ENCODE data around the gene ZSWIM6.

DNA sequence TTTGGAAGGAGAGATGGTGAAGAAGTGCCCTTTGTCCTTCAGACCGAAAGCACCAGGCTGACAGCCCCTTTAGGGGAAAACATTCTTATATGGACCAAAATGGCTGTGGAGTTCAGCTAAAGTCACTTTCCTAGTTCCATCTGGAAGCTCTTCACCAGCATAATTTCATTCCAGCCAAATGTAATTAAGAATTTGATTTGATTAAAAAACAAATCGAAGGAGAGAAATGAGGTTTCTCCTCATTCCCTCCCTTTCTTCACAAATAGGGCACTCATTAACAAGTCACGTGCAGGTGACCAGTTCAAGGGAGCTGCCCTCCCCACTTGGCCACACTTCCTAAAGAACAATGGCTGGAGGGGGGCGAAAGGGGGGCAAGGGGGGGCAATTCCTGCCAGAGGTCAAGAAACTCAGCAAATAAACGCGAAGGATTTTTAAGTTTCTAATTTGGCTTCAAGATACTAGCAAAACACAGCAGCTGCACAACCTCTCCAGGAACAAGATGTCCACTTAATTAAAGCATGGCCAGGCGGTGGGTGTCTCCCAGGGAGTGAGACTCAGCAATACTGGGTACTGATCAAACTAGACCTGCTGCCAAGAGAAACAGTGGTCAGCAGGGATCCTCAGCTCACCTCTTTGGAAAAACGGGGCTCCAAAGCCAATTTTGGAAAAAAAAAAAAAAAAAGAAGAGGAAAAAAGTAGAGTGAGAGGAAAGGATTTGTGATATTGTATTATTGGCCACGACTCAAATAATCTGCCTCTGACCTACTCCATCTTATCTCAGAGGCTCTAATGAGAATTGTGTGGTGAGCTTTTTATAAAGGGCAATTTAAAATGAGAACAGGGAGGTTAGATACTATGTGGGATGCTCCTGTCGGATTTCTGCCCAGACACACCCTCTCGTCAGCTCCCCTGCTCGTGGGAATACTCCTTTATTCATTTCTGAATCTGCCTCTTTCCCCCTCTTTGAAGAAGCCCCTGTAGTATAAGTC is 254.3 kb downstream of the ZSWIM6 start:
- TF ChIP-seq, protein P1, sequence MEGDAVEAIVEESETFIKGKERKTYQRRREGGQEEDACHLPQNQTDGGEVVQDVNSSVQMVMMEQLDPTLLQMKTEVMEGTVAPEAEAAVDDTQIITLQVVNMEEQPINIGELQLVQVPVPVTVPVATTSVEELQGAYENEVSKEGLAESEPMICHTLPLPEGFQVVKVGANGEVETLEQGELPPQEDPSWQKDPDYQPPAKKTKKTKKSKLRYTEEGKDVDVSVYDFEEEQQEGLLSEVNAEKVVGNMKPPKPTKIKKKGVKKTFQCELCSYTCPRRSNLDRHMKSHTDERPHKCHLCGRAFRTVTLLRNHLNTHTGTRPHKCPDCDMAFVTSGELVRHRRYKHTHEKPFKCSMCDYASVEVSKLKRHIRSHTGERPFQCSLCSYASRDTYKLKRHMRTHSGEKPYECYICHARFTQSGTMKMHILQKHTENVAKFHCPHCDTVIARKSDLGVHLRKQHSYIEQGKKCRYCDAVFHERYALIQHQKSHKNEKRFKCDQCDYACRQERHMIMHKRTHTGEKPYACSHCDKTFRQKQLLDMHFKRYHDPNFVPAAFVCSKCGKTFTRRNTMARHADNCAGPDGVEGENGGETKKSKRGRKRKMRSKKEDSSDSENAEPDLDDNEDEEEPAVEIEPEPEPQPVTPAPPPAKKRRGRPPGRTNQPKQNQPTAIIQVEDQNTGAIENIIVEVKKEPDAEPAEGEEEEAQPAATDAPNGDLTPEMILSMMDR (IDR thresholded peaks at IDR 0.05) = no peak
- TF ChIP-seq POLR2AphosphoS5 (IDR thresholded peaks at IDR 0.05; ENCODE audit: low read depth, low read length) (no peak), SIN3A (IDR thresholded peaks at IDR 0.05; ENCODE audit: borderline replicate concordance, insufficient read depth, low read depth, low read length) (no peak), TCF7L2 (IDR thresholded peaks at IDR 0.05; ENCODE audit: low read depth, low read length) (no peak)
